ENCODE results near the gene LACTBL1. TPM values are rescaled to one million over a fixed set of nuclear protein-coding genes. Genes with fewer than 3 reads are reported as not detected.

LACTBL1 gene
- total and polyA plus RNA-seq, 2 of the 8 experiments (the other 6 are each of a cell fraction or from before 2014, with no cell fraction given): not detected

DNA sequence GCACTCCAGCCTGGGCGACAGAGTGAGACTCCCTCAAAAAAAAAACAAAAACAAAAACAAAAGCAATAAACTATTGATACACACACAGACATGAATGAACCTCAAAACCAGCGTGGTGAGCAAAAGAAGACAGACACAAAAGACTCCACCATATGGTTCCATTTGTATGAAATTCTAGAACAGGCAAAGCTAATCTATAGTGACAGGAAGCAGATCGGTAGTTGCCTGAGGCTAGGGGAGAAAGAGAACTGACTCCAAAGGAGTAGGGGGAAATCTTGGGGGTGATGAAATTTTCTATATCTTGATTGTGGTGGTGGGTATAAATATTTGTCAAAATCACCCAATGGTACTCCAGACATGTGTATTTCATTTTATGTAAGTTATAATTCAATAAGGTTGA lies 20.9 kb downstream of the LACTBL1 start:
- H2AK5ac ChIP-seq (ENCODE audit: low read depth, low read length): no peak overlapping the region
- H3K14ac ChIP-seq (ENCODE audit: insufficient read length): no peak overlapping the region
- no peak overlapping the region for H2BK120ac ChIP-seq (replicated peaks; ENCODE audit: low read depth, low read length)
- ChIA-PET CTCF (ENCODE audit: partially characterized antibody) (interaction anchor here (0.6 kb wide), 2 partner anchors 210 to 644 kb away, joined by 4 to 6 read pairs; no protein-coding TSS in a partner anchor), POLR2A (ENCODE audit: partially characterized antibody) (interaction anchor here (0.6 kb wide), 1 partner anchor 283 kb away, joined by 3 read pairs; no protein-coding TSS in a partner anchor)
- H2AFZ ChIP-seq (ENCODE audit: low read length): no peak overlapping the region
- no peak overlapping the region for H3K9ac ChIP-seq (replicated peaks in 1 of 4; ENCODE audit: extremely low read depth in 1 of 4, low read depth in 3 of 4, low read length in 3 of 4)
- no peaks in the 10 kb centered on the region for H3K36me3 ChIP-seq (ENCODE audit: control insufficient read depth in 2 of 4, insufficient read depth in 4 of 4, low read length in 3 of 4)
- no peak overlapping the region for H2BK12ac ChIP-seq (ENCODE audit: low read depth, low read length)
- H3K18ac ChIP-seq (ENCODE audit: extremely low read depth, low read length): no peak overlapping the region
- H4K20me1 ChIP-seq (replicated peaks in 1 of 2; ENCODE audit: control insufficient read depth in 1 of 2, insufficient read depth in 2 of 2, low read length in 2 of 2): no peaks in the 10 kb centered on the region
- H3K27me3 ChIP-seq (replicated peaks in 1 of 4; ENCODE audit: control insufficient read depth in 3 of 4, extremely low read depth in 1 of 4, insufficient read depth in 3 of 4, low read length in 3 of 4): peaks cover 0 to 15% (median 6%) of the 10 kb centered on the region in 4 experiments; a peak in 4 of 7 replicates
- no peak overlapping the region for H3K4ac ChIP-seq (replicated peaks; ENCODE audit: insufficient read length, low read depth, low read length)
- H3K4me3 ChIP-seq (ENCODE audit: extremely low read depth in 1 of 4, insufficient read depth in 2 of 4, low read depth in 3 of 4, low read length in 4 of 4): no peak overlapping the region
- H2BK20ac ChIP-seq (ENCODE audit: low read length): no peak overlapping the region
- no peaks in the 10 kb centered on the region for H3K4me1 ChIP-seq (replicated peaks in 1 of 4; ENCODE audit: control insufficient read depth in 3 of 4, insufficient read depth in 4 of 4, low read length in 3 of 4)
- H3K79me2 ChIP-seq (ENCODE audit: control insufficient read depth in 1 of 2, insufficient read depth in 2 of 2, low read length in 2 of 2): no peaks in the 10 kb centered on the region
- no peak overlapping the region for H3K4me2 ChIP-seq (ENCODE audit: insufficient read depth in 1 of 2, low read depth in 2 of 2, low read length in 2 of 2)
- H2BK5ac ChIP-seq (ENCODE audit: low read depth, low read length): no peak overlapping the region
- H4K91ac ChIP-seq (replicated peaks; ENCODE audit: insufficient read length, low read length): no peak overlapping the region
- no peak overlapping the region for H4K5ac ChIP-seq (ENCODE audit: insufficient read length, low read depth, low read length)
- H3K79me1 ChIP-seq (ENCODE audit: low read depth, low read length): no peaks in the 10 kb centered on the region
- no peak overlapping the region for H2BK15ac ChIP-seq (ENCODE audit: low read length)
- H4K8ac ChIP-seq (ENCODE audit: extremely low read depth, insufficient read depth, low read length): no peak overlapping the region
- H3K56ac ChIP-seq (replicated peaks; ENCODE audit: insufficient read length, low read depth, low read length): no peak overlapping the region
- H3K23me2 ChIP-seq (ENCODE audit: low read depth, low read length): peaks cover 2% of the 10 kb centered on the region; the same call in 1 of the 2 replicates
- H3K9me3 ChIP-seq (ENCODE audit: insufficient read depth in 2 of 2, low read depth in 1 of 2, low read length in 1 of 2): no peaks in the 10 kb centered on the region
- 86% methylated on average over 3 of the region's 3 CpGs; no CpG with 5 or more reads in 1 of the 2 experiments for WGBS, 2 experiments (ENCODE audit: extremely low coverage in 1 of 2, insufficient coverage in 1 of 2, insufficient read length in 1 of 2, insufficient replicate concordance in 2 of 2, low coverage in 1 of 2, low lambda C conversion rate in 2 of 2, missing lambda C conversion rate in 1 of 2)
- H3K23ac ChIP-seq (ENCODE audit: insufficient read length): no peak overlapping the region
- no peak for DNase-seq (ENCODE audit: low read depth in 1 of 2, low spot score in 2 of 2)
- H3K27ac ChIP-seq (ENCODE audit: low read depth, low read length): no peak overlapping the region
- FAIRE-seq: no peak
- TF ChIP-seq SP1 (IDR thresholded peaks at IDR 0.05; ENCODE audit: low read depth, low read length) (no peak), EGR1 (IDR thresholded peaks at IDR 0.05; ENCODE audit: borderline replicate concordance, low read depth, low read length) (no peak), EP300 (IDR thresholded peaks at IDR 0.05; ENCODE audit: borderline replicate concordance in 1 of 2, low read depth in 2 of 2, low read length in 2 of 2) (no peak), RFX5 (IDR thresholded peaks at IDR 0.05; ENCODE audit: borderline replicate concordance, low read depth, low read length) (no peak), ZNF274 (IDR thresholded peaks at IDR 0.05; ENCODE audit: borderline replicate concordance, extremely low read depth, low read length) (no peak), YY1 (IDR thresholded peaks at IDR 0.05; ENCODE audit: low read depth, low read length) (no peak), SRF (IDR thresholded peaks at IDR 0.05; ENCODE audit: low read depth, low read length) (no peak), CEBPB (IDR thresholded peaks at IDR 0.05; ENCODE audit: low read depth, low read length) (no peak), NRF1 (IDR thresholded peaks at IDR 0.05; ENCODE audit: low read depth, low read length) (no peak), TBP (IDR thresholded peaks at IDR 0.05; ENCODE audit: low read depth, low read length) (no peak), TAF7 (optimal IDR thresholded peaks at IDR 0.05; ENCODE audit: borderline replicate concordance, low read depth, low read length) (no peak), CHD2 (IDR thresholded peaks at IDR 0.05; ENCODE audit: low read length) (no peak)
- TF ChIP-seq, protein P1, sequence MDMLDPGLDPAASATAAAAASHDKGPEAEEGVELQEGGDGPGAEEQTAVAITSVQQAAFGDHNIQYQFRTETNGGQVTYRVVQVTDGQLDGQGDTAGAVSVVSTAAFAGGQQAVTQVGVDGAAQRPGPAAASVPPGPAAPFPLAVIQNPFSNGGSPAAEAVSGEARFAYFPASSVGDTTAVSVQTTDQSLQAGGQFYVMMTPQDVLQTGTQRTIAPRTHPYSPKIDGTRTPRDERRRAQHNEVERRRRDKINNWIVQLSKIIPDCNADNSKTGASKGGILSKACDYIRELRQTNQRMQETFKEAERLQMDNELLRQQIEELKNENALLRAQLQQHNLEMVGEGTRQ (IDR thresholded peaks at IDR 0.05; ENCODE audit: low read length): no peak

Data from H1 (cell line).